Natural killer cell treated with Interleukin-12 subunit alpha and Interleukin-12 subunit beta and Interleukin-15 and Interleukin-18, amount 100 ng/mL, for 72 hours (primary cell): ENCODE data around the gene GPR146. TPM values are rescaled to one million over a fixed set of nuclear protein-coding genes. Genes with fewer than 3 reads are reported as not detected.
A peak's percentile ranks its signal among the peaks of the same experiment; 100 is the strongest.
"Not testable (repeated sequence)": the region's sequence is repeated elsewhere in the genome, so short reads cannot be mapped to it uniquely, and the experiment has no call there.

Experiments
- ATAC-seq, 2 donors: fragments of 150-1000 bp; cut with Tn5 transposase in 1 of 2; sonication (Bioruptor Pico), chemical (Tn5 transposase) in 1 of 2; 2 replicates each; pipeline ENCODE4 v1.10.0; 2021
- DNase-seq: peaks from one replicate; pipeline ENCODE4 v3.0.0; 2022; ENCODE audit warnings: low spot score
- H3K27ac Mint-ChIP-seq, 2 donors: 1 replicate in 1 of 2; 2 replicates in 1 of 2; pipeline ENCODE4 v1.8.0; 2022; ENCODE audit warnings: mixed read lengths in 2 of 2, mild to moderate bottlenecking in 1 of 2, moderate library complexity in 1 of 2
- H3K27me3 Mint-ChIP-seq, 2 donors: 1 replicate in 1 of 2; 2 replicates in 1 of 2; pipeline ENCODE4 v1.8.0; 2022; ENCODE audit warnings: mixed read lengths in 2 of 2
- H3K36me3 Mint-ChIP-seq: one replicate; pipeline ENCODE4 v1.8.0; 2022; ENCODE audit warnings: mixed read lengths
- H3K4me1 Mint-ChIP-seq, 2 donors: 1 replicate in 1 of 2; 2 replicates in 1 of 2; pipeline ENCODE4 v1.8.0; 2022; ENCODE audit warnings: low read depth in 2 of 2, mixed read lengths in 2 of 2, mild to moderate bottlenecking in 1 of 2
- H3K4me3 Mint-ChIP-seq: one replicate; pipeline ENCODE4 v1.8.0; 2022; ENCODE audit warnings: mixed read lengths
- H3K9me3 Mint-ChIP-seq: 2 replicates; pipeline ENCODE4 v1.8.0; 2022; ENCODE audit warnings: mixed read lengths
- total RNA-seq, 2 donors: library from RNA; stranded (reverse); gene quantifications; one replicate each; pipeline ENCODE4 v1.2.3, GENCODE V29; 2022

Gene GPR146
- total RNA-seq, 2 donors from 2014 or later: 0.89 to 8.1 TPM

GRCh38 chr7:1034769-1035168 is 9.6 kb upstream of the GPR146 start:
- not testable (repeated sequence) for H3K4me3 Mint-ChIP-seq, H3K9me3 Mint-ChIP-seq, H3K27ac Mint-ChIP-seq, H3K36me3 Mint-ChIP-seq, ATAC-seq, H3K27me3 Mint-ChIP-seq, DNase-seq
- H3K4me1 Mint-ChIP-seq: peaks cover 5 to 19% of the 10 kb centered on the region in 2 donors

- not testable (repeated sequence) for H3K4me3 Mint-ChIP-seq, H3K36me3 Mint-ChIP-seq, H3K27me3 Mint-ChIP-seq, H3K27ac Mint-ChIP-seq, ATAC-seq, DNase-seq, H3K9me3 Mint-ChIP-seq
- H3K4me1 Mint-ChIP-seq: peaks cover 10 to 18% of the 10 kb centered on the region in 2 donors
Observed at GRCh38 chr7:1036164-1036928, 8.0 kb upstream of the GPR146 start.

- H3K27ac Mint-ChIP-seq, H3K4me3 Mint-ChIP-seq, H3K9me3 Mint-ChIP-seq, ATAC-seq, H3K27me3 Mint-ChIP-seq, DNase-seq, H3K36me3 Mint-ChIP-seq: not testable (repeated sequence)
- H3K4me1 Mint-ChIP-seq: peaks cover 27 to 28% of the 10 kb centered on the region in 2 donors
Observed at GRCh38 chr7:1040233-1040632, 4.1 kb upstream of the GPR146 start.

GRCh38 chr7:1040790-1041189 is 3.6 kb upstream of the GPR146 start:
- H3K4me1 Mint-ChIP-seq: peaks cover 33 to 34% of the 10 kb centered on the region in 2 donors
- no peak overlapping the region for H3K27ac Mint-ChIP-seq
- peaks cover 0 to 7% of the 10 kb centered on the region in 2 donors for H3K27me3 Mint-ChIP-seq
- H3K9me3 Mint-ChIP-seq: no peaks in the 10 kb centered on the region
- DNase-seq: no peak
- no peaks in the 10 kb centered on the region for H3K36me3 Mint-ChIP-seq
- H3K4me3 Mint-ChIP-seq: no peak overlapping the region
- ATAC-seq: no peak

- no peak for DNase-seq
- H3K4me3 Mint-ChIP-seq: peak overlapping the region; percentile 51
- no peaks in the 10 kb centered on the region for H3K36me3 Mint-ChIP-seq
Observed at GRCh38 chr7:1041551-1042491, 2.5 kb upstream of the GPR146 start.

GRCh38 chr7:1042492-1042833 is 1.9 kb upstream of the GPR146 start:
- H3K9me3 Mint-ChIP-seq: no peaks in the 10 kb centered on the region
- no peak for DNase-seq
- peaks cover 0 to 7% of the 10 kb centered on the region in 2 donors for H3K27me3 Mint-ChIP-seq
- H3K36me3 Mint-ChIP-seq: no peaks in the 10 kb centered on the region
- peak overlapping the region; percentile 51 for H3K4me3 Mint-ChIP-seq
- no peak for ATAC-seq
- H3K4me1 Mint-ChIP-seq: peaks cover 34 to 36% of the 10 kb centered on the region in 2 donors
- H3K27ac Mint-ChIP-seq: no peak overlapping the region

More at GRCh38 chr7:1041551-1042491, 2.5 kb upstream of the GPR146 start:
- Mint-ChIP-seq H3K4me1 (peaks cover 34 to 36% of the 10 kb centered on the region in 2 donors), H3K27me3 (peaks cover 0 to 7% of the 10 kb centered on the region in 2 donors), H3K27ac (no peak overlapping the region), H3K9me3 (no peaks in the 10 kb centered on the region)
- ATAC-seq: peak in 1 of 2 donors; percentile 29

GRCh38 chr7:1043552-1044188 is 676 bp upstream of the GPR146 start:
- ATAC-seq (no peak), DNase-seq (no peak)
- Mint-ChIP-seq H3K27ac (peak overlapping the region; percentile 35 to 51), H3K9me3 (no peaks in the 10 kb centered on the region), H3K4me3 (peak overlapping the region; percentile 67), H3K36me3 (no peaks in the 10 kb centered on the region), H3K4me1 (peaks cover 35 to 36% of the 10 kb centered on the region in 2 donors), H3K27me3 (peaks cover 0 to 7% of the 10 kb centered on the region in 2 donors)

GRCh38 chr7:1045069-1046063 is 1.0 kb downstream of the GPR146 start:
- H3K4me3 Mint-ChIP-seq: peak overlapping the region; percentile 73
- no peaks in the 10 kb centered on the region for H3K9me3 Mint-ChIP-seq
- no peaks in the 10 kb centered on the region for H3K36me3 Mint-ChIP-seq
- peaks cover 36 to 40% of the 10 kb centered on the region in 2 donors for H3K4me1 Mint-ChIP-seq
- peak overlapping the region; percentile 29 to 84 for H3K27ac Mint-ChIP-seq
- DNase-seq: no peak
- H3K27me3 Mint-ChIP-seq: peaks cover 0 to 7% of the 10 kb centered on the region in 2 donors
- no peak for ATAC-seq

GRCh38 chr7:1046722-1047679 is 2.7 kb downstream of the GPR146 start:
- DNase-seq: no peak
- peaks cover 0 to 1% of the 10 kb centered on the region in 2 donors for H3K27me3 Mint-ChIP-seq
- no peak overlapping the region for H3K27ac Mint-ChIP-seq
- no peak overlapping the region for H3K4me3 Mint-ChIP-seq
- H3K9me3 Mint-ChIP-seq: no peaks in the 10 kb centered on the region
- no peak for ATAC-seq
- no peaks in the 10 kb centered on the region for H3K36me3 Mint-ChIP-seq
- peaks cover 28% of the 10 kb centered on the region in 2 donors for H3K4me1 Mint-ChIP-seq

GRCh38 chr7:1049006-1049741 is 4.8 kb downstream of the GPR146 start:
- no peaks in the 10 kb centered on the region for H3K27me3 Mint-ChIP-seq
- H3K4me3 Mint-ChIP-seq: no peak overlapping the region
- H3K27ac Mint-ChIP-seq: no peak overlapping the region
- DNase-seq (no peak), ATAC-seq (no peak)
- peaks cover 13 to 18% of the 10 kb centered on the region in 2 donors for H3K4me1 Mint-ChIP-seq
- H3K9me3 Mint-ChIP-seq: no peaks in the 10 kb centered on the region
- no peaks in the 10 kb centered on the region for H3K36me3 Mint-ChIP-seq

GRCh38 chr7:1049801-1050200 is 5.5 kb downstream of the GPR146 start:
- peaks cover 0 to 2% of the 10 kb centered on the region in 2 donors for H3K27me3 Mint-ChIP-seq
- no peak for ATAC-seq
- no peak for DNase-seq
- H3K9me3 Mint-ChIP-seq: no peaks in the 10 kb centered on the region
- H3K4me3 Mint-ChIP-seq: no peak overlapping the region
- peaks cover 12 to 18% of the 10 kb centered on the region in 2 donors for H3K4me1 Mint-ChIP-seq
- no peak overlapping the region for H3K27ac Mint-ChIP-seq
- H3K36me3 Mint-ChIP-seq: no peaks in the 10 kb centered on the region
